ENCODE measurements around the gene KCTD2.

DNA sequence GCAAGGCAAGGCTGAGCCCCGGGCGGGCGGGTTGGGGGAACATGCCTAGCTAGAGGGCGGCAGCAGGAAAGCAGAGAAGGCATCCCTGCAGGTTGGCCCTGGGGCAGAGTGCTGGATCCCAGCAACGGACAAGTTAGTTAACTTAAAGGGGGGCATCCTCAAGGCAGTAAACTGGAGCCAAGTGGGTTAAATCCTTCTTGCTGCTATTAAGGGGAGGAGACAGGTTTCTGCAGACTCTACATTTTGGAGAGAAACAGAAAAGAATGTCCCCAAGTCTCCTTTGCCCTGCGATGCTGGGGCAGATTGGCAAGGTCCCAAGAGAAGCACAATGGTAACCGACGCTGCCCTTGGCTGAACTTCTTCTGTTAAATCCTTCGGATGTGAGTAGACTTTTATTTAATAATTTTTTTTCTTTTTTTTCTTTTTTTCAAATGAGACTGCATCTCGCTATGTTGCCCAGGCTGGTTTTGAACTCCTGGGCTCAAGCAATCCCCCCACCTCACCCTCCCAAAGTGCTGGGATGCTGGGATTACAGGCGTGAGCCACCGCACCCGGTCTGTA lies 14.2 kb upstream of the KCTD2 start:
- TF ChIP-seq, protein P1, sequence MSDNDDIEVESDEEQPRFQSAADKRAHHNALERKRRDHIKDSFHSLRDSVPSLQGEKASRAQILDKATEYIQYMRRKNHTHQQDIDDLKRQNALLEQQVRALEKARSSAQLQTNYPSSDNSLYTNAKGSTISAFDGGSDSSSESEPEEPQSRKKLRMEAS (IDR thresholded peaks at IDR 0.05; ENCODE audit: low read depth): no peak
- TF ChIP-seq RAD21 (IDR thresholded peaks at IDR 0.05; ENCODE audit: low read length) (no peak), TAF1 (IDR thresholded peaks at IDR 0.05; ENCODE audit: borderline replicate concordance, low read depth, low read length) (no peak), IRF3 (IDR thresholded peaks at IDR 0.05; ENCODE audit: low read depth, low read length) (no peak), EZH2phosphoT487 (IDR thresholded peaks at IDR 0.05; ENCODE audit: borderline replicate concordance, low read depth) (no peak), FOXM1 (IDR thresholded peaks at IDR 0.05; ENCODE audit: low read depth) (no peak), RFX5 (IDR thresholded peaks at IDR 0.05; ENCODE audit: low read length) (no peak), POLR2AphosphoS5 (IDR thresholded peaks at IDR 0.05; ENCODE audit: low read depth, low read length) (no peak), SMC3 (IDR thresholded peaks at IDR 0.05; ENCODE audit: low read depth, low read length) (no peak), JUND (IDR thresholded peaks at IDR 0.05) (no peak), YY1 (IDR thresholded peaks at IDR 0.05; ENCODE audit: low read depth) (no peak)
- TF ChIP-seq, protein P2, sequence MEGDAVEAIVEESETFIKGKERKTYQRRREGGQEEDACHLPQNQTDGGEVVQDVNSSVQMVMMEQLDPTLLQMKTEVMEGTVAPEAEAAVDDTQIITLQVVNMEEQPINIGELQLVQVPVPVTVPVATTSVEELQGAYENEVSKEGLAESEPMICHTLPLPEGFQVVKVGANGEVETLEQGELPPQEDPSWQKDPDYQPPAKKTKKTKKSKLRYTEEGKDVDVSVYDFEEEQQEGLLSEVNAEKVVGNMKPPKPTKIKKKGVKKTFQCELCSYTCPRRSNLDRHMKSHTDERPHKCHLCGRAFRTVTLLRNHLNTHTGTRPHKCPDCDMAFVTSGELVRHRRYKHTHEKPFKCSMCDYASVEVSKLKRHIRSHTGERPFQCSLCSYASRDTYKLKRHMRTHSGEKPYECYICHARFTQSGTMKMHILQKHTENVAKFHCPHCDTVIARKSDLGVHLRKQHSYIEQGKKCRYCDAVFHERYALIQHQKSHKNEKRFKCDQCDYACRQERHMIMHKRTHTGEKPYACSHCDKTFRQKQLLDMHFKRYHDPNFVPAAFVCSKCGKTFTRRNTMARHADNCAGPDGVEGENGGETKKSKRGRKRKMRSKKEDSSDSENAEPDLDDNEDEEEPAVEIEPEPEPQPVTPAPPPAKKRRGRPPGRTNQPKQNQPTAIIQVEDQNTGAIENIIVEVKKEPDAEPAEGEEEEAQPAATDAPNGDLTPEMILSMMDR (IDR thresholded peaks at IDR 0.05): no peak
- TF ChIP-seq, protein P3, sequence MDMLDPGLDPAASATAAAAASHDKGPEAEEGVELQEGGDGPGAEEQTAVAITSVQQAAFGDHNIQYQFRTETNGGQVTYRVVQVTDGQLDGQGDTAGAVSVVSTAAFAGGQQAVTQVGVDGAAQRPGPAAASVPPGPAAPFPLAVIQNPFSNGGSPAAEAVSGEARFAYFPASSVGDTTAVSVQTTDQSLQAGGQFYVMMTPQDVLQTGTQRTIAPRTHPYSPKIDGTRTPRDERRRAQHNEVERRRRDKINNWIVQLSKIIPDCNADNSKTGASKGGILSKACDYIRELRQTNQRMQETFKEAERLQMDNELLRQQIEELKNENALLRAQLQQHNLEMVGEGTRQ (IDR thresholded peaks at IDR 0.05; ENCODE audit: borderline replicate concordance, low read depth, low read length): no peak
- TF ChIP-seq, protein P4, sequence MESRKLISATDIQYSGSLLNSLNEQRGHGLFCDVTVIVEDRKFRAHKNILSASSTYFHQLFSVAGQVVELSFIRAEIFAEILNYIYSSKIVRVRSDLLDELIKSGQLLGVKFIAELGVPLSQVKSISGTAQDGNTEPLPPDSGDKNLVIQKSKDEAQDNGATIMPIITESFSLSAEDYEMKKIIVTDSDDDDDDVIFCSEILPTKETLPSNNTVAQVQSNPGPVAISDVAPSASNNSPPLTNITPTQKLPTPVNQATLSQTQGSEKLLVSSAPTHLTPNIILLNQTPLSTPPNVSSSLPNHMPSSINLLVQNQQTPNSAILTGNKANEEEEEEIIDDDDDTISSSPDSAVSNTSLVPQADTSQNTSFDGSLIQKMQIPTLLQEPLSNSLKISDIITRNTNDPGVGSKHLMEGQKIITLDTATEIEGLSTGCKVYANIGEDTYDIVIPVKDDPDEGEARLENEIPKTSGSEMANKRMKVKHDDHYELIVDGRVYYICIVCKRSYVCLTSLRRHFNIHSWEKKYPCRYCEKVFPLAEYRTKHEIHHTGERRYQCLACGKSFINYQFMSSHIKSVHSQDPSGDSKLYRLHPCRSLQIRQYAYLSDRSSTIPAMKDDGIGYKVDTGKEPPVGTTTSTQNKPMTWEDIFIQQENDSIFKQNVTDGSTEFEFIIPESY (IDR thresholded peaks at IDR 0.05; ENCODE audit: borderline replicate concordance, low read depth): no peak
